DOHH2 (cell line): Measurements from ENCODE around the gene ADAMTS2.

Source experiments
- H3F3A ChIP-seq: fragments of 200-600 bp; sonication (generic), shearing (Covaris generic); 2 replicates; pipeline ENCODE4 v1.6.0; 2016; ENCODE audit warnings: antibody characterized with exemption, mild to moderate bottlenecking; ENCODE audit not compliant: control insufficient read depth, insufficient read depth
- H3K27ac ChIP-seq: fragments of 200-600 bp; sonication (generic); 2 replicates; pipeline ENCODE4 v1.5.1; 2014; ENCODE audit warnings: low read depth, mild to moderate bottlenecking, low read length, moderate library complexity
- H3K27me3 ChIP-seq: fragments of 200-600 bp; sonication (generic); 2 replicates; pipeline ENCODE4 v1.6.1; 2014; ENCODE audit warnings: mild to moderate bottlenecking, low read length, mixed read lengths; ENCODE audit not compliant: control insufficient read depth
- H3K36me3 ChIP-seq: fragments of 200-600 bp; sonication (generic); 2 replicates; pipeline ENCODE4 v1.6.1; 2014; ENCODE audit warnings: mild to moderate bottlenecking, low read length, moderate library complexity, mixed read lengths; ENCODE audit not compliant: control insufficient read depth
- H3K4me1 ChIP-seq: fragments of 200-600 bp; sonication (generic); 2 replicates; pipeline ENCODE4 v1.6.1; 2014; ENCODE audit warnings: mild to moderate bottlenecking, low read length, mixed read lengths; ENCODE audit not compliant: control insufficient read depth
- H3K4me2 ChIP-seq: fragments of 200-600 bp; sonication (generic); 2 replicates; pipeline ENCODE4 v1.6.0; 2014; ENCODE audit warnings: mild to moderate bottlenecking, low read length, moderate library complexity
- H3K4me3 ChIP-seq: fragments of 200-600 bp; sonication (generic); 2 replicates; pipeline ENCODE4 v1.5.1; 2014; ENCODE audit warnings: mild to moderate bottlenecking, low read length, mixed read lengths
- H3K79me2 ChIP-seq: fragments of 200-600 bp; sonication (generic); 2 replicates; pipeline ENCODE4 v1.6.1; 2014; ENCODE audit warnings: mild to moderate bottlenecking, low read length, mixed read lengths; ENCODE audit not compliant: control insufficient read depth
- H3K9me2 ChIP-seq: fragments of 200-600 bp; sonication (generic); replicated peaks from 2 replicates; pipeline ENCODE4 v1.6.1; 2014; ENCODE audit warnings: mild to moderate bottlenecking, low read length, mixed read lengths; ENCODE audit not compliant: control insufficient read depth
- H3K9me3 ChIP-seq: fragments of 200-600 bp; sonication (generic); 2 replicates; pipeline ENCODE4 v1.6.1; 2014; ENCODE audit warnings: antibody characterized with exemption, low read length, mixed read lengths; ENCODE audit not compliant: control insufficient read depth, insufficient read depth
- H4K20me1 ChIP-seq: fragments of 200-600 bp; sonication (generic); 2 replicates; pipeline ENCODE4 v1.6.0; 2014; ENCODE audit warnings: low read depth, mild to moderate bottlenecking, antibody characterized with exemption, low read length, moderate library complexity; ENCODE audit not compliant: control insufficient read depth, insufficient read depth
- EZH2phosphoT487 ChIP-seq: fragments of 200-600 bp; sonication (generic); IDR thresholded peaks from 2 replicates; pipeline ENCODE4 v1.6.1; 2017; ENCODE audit warnings: borderline replicate concordance, mild to moderate bottlenecking, antibody characterized with exemption, low read length, moderate library complexity, mixed read lengths
- TF ChIP-seq, protein P1 (sequence below): fragments of 200-600 bp; sonication (generic); IDR thresholded peaks from one replicate; pipeline ENCODE4 v1.5.1; 2014; ENCODE audit warnings: antibody characterized with exemption, mild to moderate bottlenecking, low read depth, low read length; ENCODE audit not compliant: poor library complexity, severe bottlenecking

The ADAMTS2 gene

DNA sequence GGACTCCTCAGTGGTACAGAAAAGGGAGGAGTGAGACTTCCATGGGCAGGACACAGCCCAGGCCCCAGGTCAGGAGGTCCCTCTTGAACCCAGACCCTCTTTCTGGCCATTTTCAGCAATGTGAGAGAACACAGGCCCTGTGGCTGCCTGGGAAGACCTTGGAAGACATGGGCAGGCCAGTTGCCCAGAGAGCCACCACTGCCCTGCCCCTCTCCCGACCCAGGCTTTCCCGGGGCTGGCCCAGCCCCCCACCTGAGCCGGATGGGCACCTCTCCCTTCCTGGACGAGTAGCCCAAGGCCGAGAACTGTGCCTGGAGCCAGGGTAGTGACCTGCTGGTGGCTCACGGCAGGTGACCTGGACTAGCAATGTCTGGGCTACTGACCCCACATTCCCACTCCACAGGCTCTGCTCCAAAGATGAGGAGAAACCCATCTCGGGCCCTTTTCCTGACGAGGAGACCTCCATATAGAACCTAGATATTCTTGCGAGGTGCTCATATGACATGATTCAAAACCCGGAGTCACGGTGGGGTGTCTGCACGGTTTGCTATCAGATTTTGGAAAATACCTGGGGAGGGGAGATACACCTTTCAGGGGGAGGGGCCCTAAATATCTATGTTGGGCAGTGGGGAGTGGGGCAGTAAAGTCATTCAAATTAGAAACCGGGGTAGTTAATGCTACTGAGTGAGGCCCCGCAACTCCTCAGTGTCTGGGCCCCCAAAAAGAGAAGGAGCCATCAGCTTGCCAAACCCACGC, 225.7 kb downstream of the ADAMTS2 start:
- Histone ChIP-seq H3F3A (no peaks in the 10 kb centered on the region), H3K79me2 (no peaks in the 10 kb centered on the region), H3K4me3 (no peak overlapping the region), H3K27ac (no peak overlapping the region), H3K4me2 (no peak overlapping the region), H3K27me3 (no peaks in the 10 kb centered on the region), H3K36me3 (no peaks in the 10 kb centered on the region), H3K9me3 (peaks cover 7% of the 10 kb centered on the region; the same call in 1 of the 2 replicates), H4K20me1 (no peaks in the 10 kb centered on the region), H3K9me2 (no peaks in the 10 kb centered on the region), H3K4me1 (no peaks in the 10 kb centered on the region)
- no peak for TF ChIP-seq EZH2phosphoT487
- TF ChIP-seq, protein P1, sequence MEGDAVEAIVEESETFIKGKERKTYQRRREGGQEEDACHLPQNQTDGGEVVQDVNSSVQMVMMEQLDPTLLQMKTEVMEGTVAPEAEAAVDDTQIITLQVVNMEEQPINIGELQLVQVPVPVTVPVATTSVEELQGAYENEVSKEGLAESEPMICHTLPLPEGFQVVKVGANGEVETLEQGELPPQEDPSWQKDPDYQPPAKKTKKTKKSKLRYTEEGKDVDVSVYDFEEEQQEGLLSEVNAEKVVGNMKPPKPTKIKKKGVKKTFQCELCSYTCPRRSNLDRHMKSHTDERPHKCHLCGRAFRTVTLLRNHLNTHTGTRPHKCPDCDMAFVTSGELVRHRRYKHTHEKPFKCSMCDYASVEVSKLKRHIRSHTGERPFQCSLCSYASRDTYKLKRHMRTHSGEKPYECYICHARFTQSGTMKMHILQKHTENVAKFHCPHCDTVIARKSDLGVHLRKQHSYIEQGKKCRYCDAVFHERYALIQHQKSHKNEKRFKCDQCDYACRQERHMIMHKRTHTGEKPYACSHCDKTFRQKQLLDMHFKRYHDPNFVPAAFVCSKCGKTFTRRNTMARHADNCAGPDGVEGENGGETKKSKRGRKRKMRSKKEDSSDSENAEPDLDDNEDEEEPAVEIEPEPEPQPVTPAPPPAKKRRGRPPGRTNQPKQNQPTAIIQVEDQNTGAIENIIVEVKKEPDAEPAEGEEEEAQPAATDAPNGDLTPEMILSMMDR = no peak

DNA sequence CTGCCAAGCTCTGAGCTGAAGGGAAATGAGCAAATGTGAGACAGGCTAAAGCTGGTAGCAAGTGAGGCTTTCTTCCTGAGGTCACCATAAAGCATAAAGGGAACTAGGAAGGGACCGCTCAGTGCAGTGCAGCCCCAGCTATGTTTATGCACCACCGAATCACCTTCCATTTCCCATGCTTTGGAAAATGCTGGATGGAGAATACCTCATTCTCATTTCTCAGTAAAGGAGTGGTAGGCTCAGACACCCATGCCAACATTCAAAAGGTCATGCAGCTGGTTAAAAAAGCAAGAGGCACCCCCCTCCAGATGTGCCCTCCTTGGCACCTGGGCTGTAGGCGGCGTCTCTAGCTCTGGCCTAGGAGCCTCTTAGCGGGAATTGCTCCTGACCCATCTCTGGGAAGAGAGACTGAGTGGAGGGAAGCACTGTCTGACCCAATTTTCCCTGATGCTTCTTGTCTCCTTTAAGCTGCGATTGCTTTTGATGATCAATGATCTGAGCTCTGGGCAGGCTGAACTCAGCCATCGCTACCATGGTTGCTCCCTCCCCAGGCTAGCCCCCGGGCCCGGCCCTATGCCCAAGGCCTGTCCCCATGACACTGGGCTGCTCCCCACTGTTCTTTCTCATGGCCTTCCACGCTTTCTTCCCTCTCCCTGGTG, 226.4 kb downstream of the ADAMTS2 start:
- no peaks in the 10 kb centered on the region for H3K36me3 ChIP-seq
- H3F3A ChIP-seq = no peaks in the 10 kb centered on the region
- no peak overlapping the region for H3K27ac ChIP-seq
- H3K79me2 ChIP-seq = no peaks in the 10 kb centered on the region
- H3K9me2 ChIP-seq = no peaks in the 10 kb centered on the region
- TF ChIP-seq, protein P1 = no peak
- no peak for TF ChIP-seq EZH2phosphoT487
- peaks cover 3% of the 10 kb centered on the region; the same call in 1 of the 2 replicates for H3K9me3 ChIP-seq
- no peaks in the 10 kb centered on the region for H4K20me1 ChIP-seq
- no peak overlapping the region for H3K4me2 ChIP-seq
- no peak overlapping the region for H3K4me3 ChIP-seq
- no peaks in the 10 kb centered on the region for H3K4me1 ChIP-seq
- H3K27me3 ChIP-seq = no peaks in the 10 kb centered on the region

DNA sequence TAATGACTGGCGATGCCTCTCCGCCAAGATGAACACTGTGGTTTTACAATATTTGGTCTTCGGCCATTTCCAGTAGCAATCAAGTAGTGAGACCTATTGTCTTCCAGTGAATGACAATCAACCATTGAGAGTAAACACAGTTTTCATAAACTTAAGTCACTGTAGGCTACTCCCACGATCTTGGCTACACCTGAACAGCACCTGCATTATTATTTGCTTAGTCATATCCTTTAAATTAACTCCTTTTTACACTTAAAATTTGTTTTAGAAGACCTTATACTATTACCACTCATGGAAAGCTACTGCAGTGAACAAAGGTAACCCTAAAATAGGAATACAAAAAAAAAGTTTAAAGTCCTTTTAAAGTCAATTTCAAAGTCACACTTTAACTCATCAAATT, 226.9 kb downstream of the ADAMTS2 start:
- H3K4me2 ChIP-seq = no peak overlapping the region
- no peak overlapping the region for H3K27ac ChIP-seq
- H3K79me2 ChIP-seq = no peaks in the 10 kb centered on the region
- no peaks in the 10 kb centered on the region for H3K36me3 ChIP-seq
- H3K4me3 ChIP-seq = no peak overlapping the region
- no peaks in the 10 kb centered on the region for H3K9me2 ChIP-seq
- no peaks in the 10 kb centered on the region for H3K4me1 ChIP-seq
- H3F3A ChIP-seq = no peaks in the 10 kb centered on the region
- H4K20me1 ChIP-seq = no peaks in the 10 kb centered on the region
- TF ChIP-seq, protein P1 = no peak
- no peak for TF ChIP-seq EZH2phosphoT487
- H3K27me3 ChIP-seq = no peaks in the 10 kb centered on the region
- peaks cover 3% of the 10 kb centered on the region; the same call in 1 of the 2 replicates for H3K9me3 ChIP-seq
